HEK293T (cell line): ENCODE results near the gene JMJD7.

Source experiments
- ARNT ChIP-seq: fragments of 450-650 bp; IDR thresholded peaks from 2 replicates; pipeline ENCODE4 v1.6.1; 2017; ENCODE audit warnings: mild to moderate bottlenecking
- BHLHE40 ChIP-seq: fragments of 450-650 bp; IDR thresholded peaks from 2 replicates; pipeline ENCODE4 v1.6.1; 2016; ENCODE audit warnings: mild to moderate bottlenecking, moderate library complexity, borderline replicate concordance
- CTBP1 ChIP-seq: fragments of 450-650 bp; IDR thresholded peaks from 2 replicates; pipeline ENCODE4 v1.6.1; 2016; ENCODE audit warnings: borderline replicate concordance
- ELF4 ChIP-seq: fragments of 450-650 bp; IDR thresholded peaks from 2 replicates; pipeline ENCODE4 v1.6.1; 2017; ENCODE audit warnings: antibody characterized with exemption
- FOXA1 ChIP-seq: fragments of 450-650 bp; IDR thresholded peaks from 2 replicates; pipeline ENCODE4 v1.6.1; 2016; ENCODE audit warnings: mild to moderate bottlenecking
- FOXM1 ChIP-seq: fragments of 450-650 bp; IDR thresholded peaks from 2 replicates; pipeline ENCODE4 v1.6.1; 2017; ENCODE audit warnings: mild to moderate bottlenecking, borderline replicate concordance
- LEF1 ChIP-seq: fragments of 450-650 bp; IDR thresholded peaks from 2 replicates; pipeline ENCODE4 v1.6.1; 2017; ENCODE audit warnings: mild to moderate bottlenecking, borderline replicate concordance
- NFRKB ChIP-seq: fragments of 450-650 bp; IDR thresholded peaks from 2 replicates; pipeline ENCODE4 v1.6.1; 2016; ENCODE audit warnings: mild to moderate bottlenecking, moderate library complexity
- SP1 ChIP-seq: fragments of 450-650 bp; IDR thresholded peaks from 2 replicates; pipeline ENCODE4 v1.6.1; 2017
- SUZ12 ChIP-seq: fragments of 450-650 bp; IDR thresholded peaks from 2 replicates; pipeline ENCODE4 v1.6.1; 2016; ENCODE audit warnings: mild to moderate bottlenecking

- TF ChIP-seq SUZ12 (no peak), FOXA1 (no peak), BHLHE40 (no peak), NFRKB (no peak), ARNT (no peak), ELF4 (no peak), CTBP1 (no peak), FOXM1 (no peak), SP1 (no peak), LEF1 (no peak)
Observed at GRCh38 chr15:41790756-41791546, 36.9 kb upstream of the JMJD7 start.
